H1 (cell line): Measurements from ENCODE around the gene NUP50. TPM values are rescaled to one million over a fixed set of nuclear protein-coding genes. Genes with fewer than 3 reads are reported as not detected.

Experiments
- CTCF ChIA-PET: fragments of 300-600 bp; sonication (Branson Sonifier 250); formaldehyde crosslinking; loops from one replicate; lab custom pipeline; 2021; ENCODE audit not compliant: partially characterized antibody; lab: Charles Lee
- POLR2A ChIA-PET: fragments of 300-600 bp; sonication (Branson Sonifier 250); formaldehyde crosslinking; loops from one replicate; lab custom pipeline; 2021; ENCODE audit warnings: inconsistent platforms; ENCODE audit not compliant: partially characterized antibody; lab: Charles Lee
- DNase-seq, 2 experiments: peaks; one replicate each; pipeline versions ENCODE4 v3.0.0 to v3.0.0-alpha.2; 2010 to 2022; ENCODE audit warnings: low spot score in 2 of 2, low read depth in 1 of 2, mixed read lengths in 1 of 2
- FAIRE-seq: peaks from 2 replicates; lab custom pipeline; 2011; peaks lifted over from hg19 to GRCh38; lab: Jason Lieb, UNC
- H2AFZ ChIP-seq: 2 replicates; pipeline ENCODE4 v1.8.1; 2012; ENCODE audit warnings: low read length, inconsistent platforms
- H2AK5ac ChIP-seq: 2 replicates; pipeline ENCODE4 v1.6.1; 2013; ENCODE audit warnings: low read depth, low read length
- H2BK120ac ChIP-seq: replicated peaks from 2 replicates; pipeline ENCODE3; 2013; ENCODE audit warnings: low read depth, low read length, inconsistent platforms
- H2BK12ac ChIP-seq: 2 replicates; pipeline ENCODE4 v1.6.1; 2013; ENCODE audit warnings: low read depth, low read length
- H2BK15ac ChIP-seq: 2 replicates; pipeline ENCODE4 v1.6.1; 2013; ENCODE audit warnings: low read length
- H2BK20ac ChIP-seq: 2 replicates; pipeline ENCODE4 v1.6.1; 2013; ENCODE audit warnings: low read length
- H2BK5ac ChIP-seq: 2 replicates; pipeline ENCODE4 v1.6.1; 2013; ENCODE audit warnings: low read depth, low read length
- H3K14ac ChIP-seq: 2 replicates; pipeline ENCODE4 v1.6.1; 2013; ENCODE audit warnings: inconsistent platforms; ENCODE audit not compliant: insufficient read length
- H3K18ac ChIP-seq: 2 replicates; pipeline ENCODE4 v1.6.1; 2013; ENCODE audit warnings: low read length; ENCODE audit errors: extremely low read depth
- H3K23ac ChIP-seq: 2 replicates; pipeline ENCODE4 v1.6.1; 2013; ENCODE audit warnings: inconsistent platforms; ENCODE audit not compliant: insufficient read length
- H3K23me2 ChIP-seq: 2 replicates; pipeline ENCODE4 v1.6.1; 2013; ENCODE audit warnings: low read depth, low read length
- H3K27ac ChIP-seq: 2 replicates; pipeline ENCODE4 v1.6.1; 2011; ENCODE audit warnings: low read depth, low read length, inconsistent platforms
- H3K27me3 ChIP-seq, 4 experiments: replicated peaks in 1 of 4; 1 replicate in 1 of 4; 2 replicates in 3 of 4; pipeline versions ENCODE4 v1.6.1 to v1.8.1; 2011 to 2013; ENCODE audit warnings: low read length in 3 of 4, mild to moderate bottlenecking in 3 of 4, inconsistent platforms in 2 of 4, mixed read lengths in 2 of 4, moderate library complexity in 1 of 4; ENCODE audit not compliant: control insufficient read depth in 3 of 4, insufficient read depth in 3 of 4; ENCODE audit errors: extremely low read depth in 1 of 4
- H3K36me3 ChIP-seq, 4 experiments: 2 replicates each; pipeline versions ENCODE4 v1.6.1 to v1.8.1; 2011 to 2013; ENCODE audit warnings: mild to moderate bottlenecking in 4 of 4, low read length in 3 of 4, moderate library complexity in 2 of 4, control low read depth in 1 of 4, inconsistent platforms in 1 of 4; ENCODE audit not compliant: insufficient read depth in 4 of 4, control insufficient read depth in 2 of 4
- H3K4ac ChIP-seq: replicated peaks from 2 replicates; pipeline ENCODE3; 2013; ENCODE audit warnings: low read length, low read depth, mixed read lengths, inconsistent platforms; ENCODE audit not compliant: insufficient read length
- H3K4me1 ChIP-seq, 4 experiments: replicated peaks in 1 of 4; 1 replicate in 1 of 4; 2 replicates in 3 of 4; pipeline versions ENCODE4 v1.6.1 to v1.8.1; 2011 to 2013; ENCODE audit warnings: low read length in 3 of 4, inconsistent platforms in 2 of 4, mixed read lengths in 1 of 4; ENCODE audit not compliant: insufficient read depth in 4 of 4, control insufficient read depth in 3 of 4
- H3K4me2 ChIP-seq, 2 experiments: 2 replicates each; pipeline versions ENCODE4 v1.6.1 to v1.8.1; 2011 to 2013; ENCODE audit warnings: low read depth in 2 of 2, low read length in 2 of 2, control low read depth in 1 of 2, inconsistent platforms in 1 of 2, mild to moderate bottlenecking in 1 of 2; ENCODE audit not compliant: insufficient read depth in 1 of 2
- H3K4me3 ChIP-seq, 4 experiments: fragments of 200-600, 300-600 bp in 1 of 4; sonication (generic), shearing (Covaris generic), sonication (Bioruptor Twin) in 1 of 4; 2 replicates each; pipeline versions ENCODE4 v1.5.1 to v1.8.1; 2011 to 2016; ENCODE audit warnings: low read length in 4 of 4, low read depth in 3 of 4, control low read depth in 2 of 4, inconsistent platforms in 2 of 4, mild to moderate bottlenecking in 2 of 4, mixed read lengths in 1 of 4, moderate library complexity in 1 of 4; ENCODE audit not compliant: insufficient read depth in 2 of 4; ENCODE audit errors: extremely low read depth in 1 of 4
- H3K56ac ChIP-seq: replicated peaks from 2 replicates; pipeline ENCODE3; 2013; ENCODE audit warnings: low read depth, mild to moderate bottlenecking, mixed read lengths, low read length, inconsistent platforms; ENCODE audit not compliant: insufficient read length
- H3K79me1 ChIP-seq: 2 replicates; pipeline ENCODE4 v1.6.1; 2013; ENCODE audit warnings: low read depth, low read length, control low read depth
- H3K79me2 ChIP-seq, 2 experiments: 2 replicates each; pipeline versions ENCODE4 v1.6.1 to v1.8.1; 2012 to 2013; ENCODE audit warnings: low read length in 2 of 2, mild to moderate bottlenecking in 2 of 2, inconsistent platforms in 1 of 2; ENCODE audit not compliant: insufficient read depth in 2 of 2, control insufficient read depth in 1 of 2
- H3K9ac ChIP-seq, 4 experiments: replicated peaks in 1 of 4; 1 replicate in 1 of 4; 2 replicates in 3 of 4; pipeline versions ENCODE4 v1.6.1 to v1.8.1; 2011 to 2013; ENCODE audit warnings: low read depth in 3 of 4, low read length in 3 of 4, control low read depth in 2 of 4, mild to moderate bottlenecking in 2 of 4, moderate library complexity in 2 of 4, inconsistent platforms in 1 of 4; ENCODE audit errors: extremely low read depth in 1 of 4
- H3K9me3 ChIP-seq, 2 experiments: 2 replicates each; pipeline versions ENCODE4 v1.6.1 to v1.8.1; 2012 to 2013; ENCODE audit warnings: mild to moderate bottlenecking in 2 of 2, moderate library complexity in 2 of 2, control low read depth in 1 of 2, inconsistent platforms in 1 of 2, low read depth in 1 of 2, low read length in 1 of 2, mixed read lengths in 1 of 2; ENCODE audit not compliant: insufficient read depth in 2 of 2
- H4K20me1 ChIP-seq, 2 experiments: replicated peaks in 1 of 2; 2 replicates each; pipeline versions ENCODE3 to v1.8.1; 2011 to 2013; ENCODE audit warnings: inconsistent platforms in 2 of 2, low read length in 2 of 2, mild to moderate bottlenecking in 1 of 2; ENCODE audit not compliant: insufficient read depth in 2 of 2, control insufficient read depth in 1 of 2
- H4K5ac ChIP-seq: 2 replicates; pipeline ENCODE4 v1.6.1; 2013; ENCODE audit warnings: low read length, low read depth, mixed read lengths, inconsistent platforms; ENCODE audit not compliant: insufficient read length
- H4K8ac ChIP-seq: 2 replicates; pipeline ENCODE4 v1.8.0; 2013; ENCODE audit warnings: mild to moderate bottlenecking, moderate library complexity, low read length, inconsistent platforms; ENCODE audit not compliant: insufficient read depth; ENCODE audit errors: extremely low read depth
- H4K91ac ChIP-seq: replicated peaks from 2 replicates; pipeline ENCODE3; 2013; ENCODE audit warnings: low read length, mixed read lengths, inconsistent platforms; ENCODE audit not compliant: insufficient read length
- CHD2 ChIP-seq: IDR thresholded peaks from 2 replicates; pipeline ENCODE4 v1.6.1; 2012; ENCODE audit warnings: low read length, improper control_type of control experiment
- FOSL1 ChIP-seq: IDR thresholded peaks from 2 replicates; pipeline ENCODE4 v1.6.1; 2011; ENCODE audit warnings: mild to moderate bottlenecking, low read depth, low read length, moderate library complexity; ENCODE audit not compliant: insufficient read depth
- GABPA ChIP-seq: IDR thresholded peaks from 2 replicates; pipeline ENCODE4 v1.6.1; 2011; ENCODE audit warnings: mild to moderate bottlenecking, low read length, moderate library complexity, borderline replicate concordance; ENCODE audit not compliant: insufficient read depth
- KDM5A ChIP-seq: fragments of 200-600 bp; IDR thresholded peaks from 2 replicates; pipeline ENCODE4 v1.7.1; 2012; ENCODE audit warnings: mild to moderate bottlenecking, low read length, inconsistent platforms, mixed read lengths
- RNF2 ChIP-seq: fragments of 200-900, 300-1000 bp; sonication (generic); IDR thresholded peaks from 2 replicates; pipeline ENCODE4 v1.7.1; 2016; ENCODE audit warnings: borderline replicate concordance, low read depth, mild to moderate bottlenecking, antibody characterized with exemption, low read length; ENCODE audit not compliant: poor library complexity, severe bottlenecking; ENCODE audit errors: missing control alignments
- SIX5 ChIP-seq: IDR thresholded peaks from 2 replicates; pipeline ENCODE4 v1.6.1; 2011; ENCODE audit warnings: mild to moderate bottlenecking, low read depth, low read length
- SRF ChIP-seq: IDR thresholded peaks from 2 replicates; pipeline ENCODE4 v1.6.1; 2011; ENCODE audit warnings: mild to moderate bottlenecking, low read depth, low read length, moderate library complexity
- TAF1 ChIP-seq: IDR thresholded peaks from 2 replicates; pipeline ENCODE4 v1.6.1; 2011; ENCODE audit warnings: mild to moderate bottlenecking, low read depth, low read length
- TBP ChIP-seq: IDR thresholded peaks from 2 replicates; pipeline ENCODE4 v1.6.1; 2011; ENCODE audit warnings: low read depth, low read length, improper control_type of control experiment
- WGBS, 2 experiments: shearing (Covaris generic) in 1 of 2; methylation state at CpG; one replicate each; pipeline versions ENCODE4 v1.1.6 to v1.1.7; 2013 to 2015; ENCODE audit warnings: low lambda C conversion rate in 2 of 2, mixed read lengths in 2 of 2, inconsistent platforms in 1 of 2, low coverage in 1 of 2, missing lambda C conversion rate in 1 of 2; ENCODE audit not compliant: insufficient replicate concordance in 2 of 2, insufficient coverage in 1 of 2, insufficient read length in 1 of 2; ENCODE audit errors: extremely low coverage in 1 of 2, missing lambda C conversion rate in 1 of 2; 5-methylcytosine and 5-hydroxymethylcytosine counted together
- polyA plus RNA-seq, 7 experiments: library from polyadenylated mRNA; depleted of rRNA in 3 of 7; stranded (reverse) in 5 of 7; unstranded in 2 of 7; fragments of >200 nt in 5 of 7; fragments of 200-250 nt in 2 of 7; gene quantifications; 1 replicate in 5 of 7; 2 replicates in 1 of 7; 4 replicates in 1 of 7; pipeline versions ENCODE4 v1.2.1 to v1.2.3, GENCODE V29; 2011 to 2013; ENCODE audit warnings: missing spikeins in 2 of 7, mixed read lengths in 2 of 7
- total RNA-seq: library from RNA; stranded (reverse); fragmentation: NEBNext Ultra II Directional; extraction: Animal tissue kit (Norgen Biotek cat#: 25700); gene quantifications from 2 replicates; pipeline ENCODE4 v1.2.1, GENCODE V29; 2021
- TF ChIP-seq, protein P1 (sequence below): IDR thresholded peaks from 2 replicates; pipeline ENCODE4 v1.6.1; 2011; ENCODE audit warnings: low read depth, mild to moderate bottlenecking, low read length; ENCODE audit not compliant: insufficient read depth

NUP50 gene
- total and polyA plus RNA-seq, 2 of the 8 experiments (the other 6 are each of a cell fraction or from before 2014, with no cell fraction given) = 20.0 to 112 TPM

DNA sequence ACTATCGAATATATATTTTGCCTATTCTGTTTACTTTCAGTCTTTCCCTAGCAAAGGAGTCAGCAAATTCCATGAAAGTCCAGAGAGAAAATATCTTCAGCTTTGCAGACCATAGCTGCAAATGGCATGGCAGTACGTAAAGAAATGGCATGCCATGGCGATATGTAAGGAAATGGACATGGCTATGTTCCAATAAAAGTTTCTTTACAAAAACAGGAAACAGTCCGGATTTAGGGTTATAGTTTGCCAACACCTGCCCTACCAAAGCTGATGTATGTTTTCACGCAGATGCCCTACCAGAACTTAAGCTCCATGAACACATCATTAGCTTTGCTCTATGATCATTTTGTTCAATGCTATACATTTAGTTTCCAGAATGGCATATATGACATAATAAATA lies 57.5 kb downstream of the NUP50 start:
- 88% methylated on average over 5 of the region's 5 CpGs; no CpG with 5 or more reads in 1 of the 2 experiments for WGBS, 2 experiments
- no peak for DNase-seq
- H3K4me1 ChIP-seq = peaks cover 7 to 20% (median 14%) of the 10 kb centered on the region in 4 experiments
- H3K56ac ChIP-seq = no peak overlapping the region
- no peak overlapping the region for H2BK15ac ChIP-seq
- peaks cover 5 to 27% of the 10 kb centered on the region in 2 experiments for H4K20me1 ChIP-seq
- H2AK5ac ChIP-seq = no peak overlapping the region
- no peak overlapping the region for H4K91ac ChIP-seq
- H3K9me3 ChIP-seq = no peaks in the 10 kb centered on the region
- H3K79me2 ChIP-seq = peaks cover 0 to 16% of the 10 kb centered on the region in 2 experiments; a peak in 2 of 4 replicates
- H3K4me3 ChIP-seq = no peak overlapping the region
- no peak overlapping the region for H3K4ac ChIP-seq
- H2BK12ac ChIP-seq = no peak overlapping the region
- peaks cover 7% of the 10 kb centered on the region for H3K79me1 ChIP-seq
- H3K23ac ChIP-seq = no peak overlapping the region
- H3K14ac ChIP-seq = no peak overlapping the region
- no peaks in the 10 kb centered on the region for H3K27me3 ChIP-seq
- no peak overlapping the region for H4K5ac ChIP-seq
- no peaks in the 10 kb centered on the region for H3K23me2 ChIP-seq
- H3K27ac ChIP-seq = no peak overlapping the region
- H3K9ac ChIP-seq = no peak overlapping the region
- H2BK5ac ChIP-seq = no peak overlapping the region
- no peak for TF ChIP-seq RNF2
- no peak for TF ChIP-seq CHD2
- no peak for TF ChIP-seq KDM5A
- TF ChIP-seq GABPA = no peak
- no peak for TF ChIP-seq TBP
- TF ChIP-seq, protein P1, sequence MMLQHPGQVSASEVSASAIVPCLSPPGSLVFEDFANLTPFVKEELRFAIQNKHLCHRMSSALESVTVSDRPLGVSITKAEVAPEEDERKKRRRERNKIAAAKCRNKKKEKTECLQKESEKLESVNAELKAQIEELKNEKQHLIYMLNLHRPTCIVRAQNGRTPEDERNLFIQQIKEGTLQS = no peak
- no peak for TF ChIP-seq SRF
- no peak for TF ChIP-seq TAF1
- no peak for TF ChIP-seq SIX5
- TF ChIP-seq FOSL1 = no peak
- H4K8ac ChIP-seq = no peak overlapping the region
- no peak for FAIRE-seq
- no peaks in the 10 kb centered on the region for H3K36me3 ChIP-seq
- H3K4me2 ChIP-seq = no peak overlapping the region
- ChIA-PET CTCF (interaction anchor here (0.7 to 2.7 kb wide), 3 partner anchors 13 to 126 kb away, joined by 3 to 22 read pairs (median 3); no protein-coding TSS in a partner anchor), POLR2A (interaction anchor here (1.2 kb wide), 1 partner anchor 10 kb away, joined by 3 read pairs; no protein-coding TSS in a partner anchor)
- H2BK120ac ChIP-seq = no peak overlapping the region
- no peak overlapping the region for H3K18ac ChIP-seq
- H2AFZ ChIP-seq = no peak overlapping the region
- H2BK20ac ChIP-seq = no peak overlapping the region
